HG02798 (cell line): ENCODE results near the gene MYLK.

Experiments used
- ATAC-seq: cut with Tn5 transposase; IDR thresholded peaks from one replicate; pipeline ENCODE4 v1.9.1; 2021; ENCODE audit warnings: mild to moderate bottlenecking; ENCODE audit not compliant: unreplicated experiment, poor library complexity

The MYLK gene

GRCh38 chr3:123878807-123879206 lies 5.3 kb downstream of the MYLK start:
- no peak for ATAC-seq

- no peak for ATAC-seq
Observed at GRCh38 chr3:123877965-123878364, 6.2 kb downstream of the MYLK start.

GRCh38 chr3:123877466-123877865 lies 6.7 kb downstream of the MYLK start:
- no peak for ATAC-seq

- ATAC-seq = no peak
Observed at GRCh38 chr3:123876858-123877257, 7.3 kb downstream of the MYLK start.

- no peak for ATAC-seq
Observed at GRCh38 chr3:123872621-123873020, 11.5 kb downstream of the MYLK start.

GRCh38 chr3:123871946-123872345 lies 12.2 kb downstream of the MYLK start:
- ATAC-seq = no peak

- no peak for ATAC-seq
Observed at GRCh38 chr3:123870033-123870432, 14.1 kb downstream of the MYLK start.

GRCh38 chr3:123869165-123869564 lies 15.0 kb downstream of the MYLK start:
- ATAC-seq = no peak

GRCh38 chr3:123864706-123865105 lies 19.4 kb downstream of the MYLK start:
- ATAC-seq = no peak

GRCh38 chr3:123862152-123862551 lies 22.0 kb downstream of the MYLK start:
- no peak for ATAC-seq

GRCh38 chr3:123861081-123861836 lies 22.9 kb downstream of the MYLK start:
- ATAC-seq = no peak

- ATAC-seq = no peak
Observed at GRCh38 chr3:123859177-123859576, 25.0 kb downstream of the MYLK start.

- ATAC-seq = no peak
Observed at GRCh38 chr3:123854905-123855304, 29.2 kb downstream of the MYLK start.

GRCh38 chr3:123853686-123854372 lies 30.3 kb downstream of the MYLK start:
- ATAC-seq = no peak

- no peak for ATAC-seq
Observed at GRCh38 chr3:123847209-123847608, 36.9 kb downstream of the MYLK start.

GRCh38 chr3:123843668-123844067 lies 40.5 kb downstream of the MYLK start:
- ATAC-seq = no peak

- ATAC-seq = no peak
Observed at GRCh38 chr3:123842711-123843110, 41.4 kb downstream of the MYLK start.

GRCh38 chr3:123841476-123842238 lies 42.5 kb downstream of the MYLK start:
- ATAC-seq = no peak

- ATAC-seq = no peak
Observed at GRCh38 chr3:123840961-123841360, 43.2 kb downstream of the MYLK start.

GRCh38 chr3:123837858-123838257 lies 46.3 kb downstream of the MYLK start:
- ATAC-seq = no peak

- no peak for ATAC-seq
Observed at GRCh38 chr3:123834631-123835030, 49.5 kb downstream of the MYLK start.
